Urinary bladder (tissue), 4 donors: ENCODE results near the gene CD2BP2. TPM values are rescaled to one million over a fixed set of nuclear protein-coding genes. Genes with fewer than 3 reads are reported as not detected.

Source experiments
- DNase-seq: peaks from one replicate; pipeline ENCODE4 v3.0.0-alpha.2; 2015; ENCODE audit errors: extremely low spot score
- H3K27ac ChIP-seq: one replicate; pipeline ENCODE4 v1.5.1; 2013; ENCODE audit warnings: low read depth, mild to moderate bottlenecking, moderate library complexity
- H3K36me3 ChIP-seq: one replicate; pipeline ENCODE4 v1.6.1; 2013; ENCODE audit warnings: mild to moderate bottlenecking, moderate library complexity; ENCODE audit not compliant: insufficient read depth
- H3K4me1 ChIP-seq: one replicate; pipeline ENCODE4 v1.6.1; 2013; ENCODE audit warnings: mild to moderate bottlenecking, moderate library complexity; ENCODE audit not compliant: insufficient read depth
- H3K4me3 ChIP-seq: one replicate; pipeline ENCODE4 v1.5.1; 2013; ENCODE audit warnings: low read depth, low read length
- WGBS: extraction: QIAGEN DNeasy Blood & Tissue Kit; methylation state at CpG from one replicate; pipeline ENCODE4 v1.1.7; 2013; 5-methylcytosine and 5-hydroxymethylcytosine counted together
- polyA plus RNA-seq: library from polyadenylated mRNA; stranded (reverse); fragments of 200-250 nt; gene quantifications from one replicate; pipeline ENCODE4 v1.2.3, GENCODE V29; 2013
- total RNA-seq: library from RNA; depleted of rRNA; stranded (reverse); fragments of >200 nt; gene quantifications from one replicate; pipeline ENCODE4 v1.2.3, GENCODE V29; 2014
- donor health status: healthy with polysubstance abuse.
- donor health status: healthy.

The CD2BP2 gene
- total and polyA plus RNA-seq, 2 donors, result 20.0 to 50.2 TPM

DNA sequence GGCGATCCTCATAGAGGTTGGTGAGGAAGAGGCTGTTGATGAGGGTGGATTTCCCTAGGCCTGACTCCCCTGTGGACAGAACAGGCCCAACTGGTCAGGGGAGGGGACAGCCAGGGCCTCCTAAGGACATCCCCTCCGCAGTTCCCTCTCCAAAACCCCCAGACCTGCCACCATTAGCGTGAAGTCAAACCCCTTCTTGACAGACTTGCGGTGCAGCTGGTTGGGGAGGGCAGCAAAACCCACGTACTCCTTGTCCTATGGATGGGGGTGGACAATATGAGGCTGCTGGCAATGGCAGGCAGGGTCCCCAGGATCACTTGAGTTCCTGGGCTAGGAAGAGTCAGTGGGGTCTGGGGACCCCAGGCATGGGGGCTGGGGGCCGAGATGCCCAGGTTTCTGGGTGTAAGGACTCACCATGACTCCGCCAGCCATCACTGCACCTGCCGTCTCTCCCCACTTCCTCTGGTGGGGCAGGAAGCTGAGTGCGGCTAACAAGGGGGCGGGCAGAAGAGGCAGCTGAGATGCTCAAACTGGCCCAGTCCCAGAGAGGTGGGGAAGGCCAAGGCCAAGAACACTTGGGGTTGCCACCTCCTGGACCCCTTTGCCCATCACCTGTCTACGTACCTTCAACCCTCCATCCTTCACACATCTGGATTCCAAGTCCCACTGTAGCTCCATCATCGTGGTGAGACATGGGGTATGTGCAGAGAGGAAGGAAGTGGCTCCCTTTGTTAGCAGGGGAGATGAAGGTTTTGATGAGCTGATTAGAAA is 27.2 kb upstream of the CD2BP2 start, which contains the start of gene SEPTIN1:
TSS of gene SEPTIN1 (minus strand) at position 451 of the 771 bp plus-strand sequence. CDS start at position 432, 19 bp downstream.
- peaks cover 2% of the 10 kb centered on the region for H3K4me1 ChIP-seq
- no peak for DNase-seq
- no peak within 1 kb of the TSS for H3K27ac ChIP-seq
- WGBS, result 65% methylated on average over 12 of the region's 12 CpGs
- no peak within 1 kb of the TSS for H3K4me3 ChIP-seq
- H3K36me3 ChIP-seq, result no peaks in the 10 kb centered on the region

DNA sequence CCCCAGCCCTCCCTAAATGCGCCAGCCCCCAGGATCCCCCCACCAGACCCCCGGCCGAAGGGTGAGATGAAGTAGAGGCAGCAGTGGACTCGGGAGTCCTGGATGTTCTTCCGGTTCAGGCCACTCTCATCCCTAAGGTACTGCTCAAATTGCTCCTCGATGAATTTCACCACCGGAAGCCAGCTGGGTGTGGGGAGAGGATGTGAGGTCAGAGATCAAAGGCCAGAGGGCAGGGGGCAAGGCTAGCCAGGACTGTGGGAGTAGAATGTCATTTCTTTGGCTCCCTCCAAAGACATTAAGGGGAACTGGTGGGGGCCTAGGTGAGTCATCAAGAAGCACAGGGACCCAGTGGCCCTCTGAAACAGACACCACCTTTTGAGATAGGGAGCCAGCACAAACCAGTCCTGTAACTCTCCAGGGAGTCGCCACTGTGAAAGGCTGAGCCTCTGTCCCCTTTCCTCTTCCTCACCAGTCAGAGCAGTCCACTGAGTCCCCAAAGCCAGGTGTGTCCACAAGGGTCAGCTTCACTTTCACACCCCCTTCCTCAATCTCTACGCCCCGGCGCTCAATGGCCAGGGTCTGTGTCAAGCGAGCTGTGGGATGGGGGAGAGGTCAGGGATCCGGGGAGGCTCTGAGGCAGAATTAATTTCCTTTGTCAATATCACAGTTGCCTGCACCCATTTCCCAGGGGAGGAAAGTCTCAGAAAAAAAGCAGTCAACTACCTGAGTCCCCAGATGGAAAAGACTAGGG is 26.4 kb upstream of the CD2BP2 start:
- Histone ChIP-seq H3K4me1 (peaks cover 2% of the 10 kb centered on the region), H3K36me3 (no peaks in the 10 kb centered on the region), H3K27ac (no peak overlapping the region), H3K4me3 (no peak overlapping the region)
- WGBS, result 79% methylated on average over 13 of the region's 13 CpGs
- no peak for DNase-seq

GRCh38 chr16:30380803-30381208 is 25.7 kb upstream of the CD2BP2 start:
- Histone ChIP-seq H3K4me3 (no peak overlapping the region), H3K36me3 (no peaks in the 10 kb centered on the region), H3K4me1 (peaks cover 2% of the 10 kb centered on the region), H3K27ac (no peak overlapping the region)
- no peak for DNase-seq
- 78% methylated on average over 6 of the region's 6 CpGs for WGBS

DNA sequence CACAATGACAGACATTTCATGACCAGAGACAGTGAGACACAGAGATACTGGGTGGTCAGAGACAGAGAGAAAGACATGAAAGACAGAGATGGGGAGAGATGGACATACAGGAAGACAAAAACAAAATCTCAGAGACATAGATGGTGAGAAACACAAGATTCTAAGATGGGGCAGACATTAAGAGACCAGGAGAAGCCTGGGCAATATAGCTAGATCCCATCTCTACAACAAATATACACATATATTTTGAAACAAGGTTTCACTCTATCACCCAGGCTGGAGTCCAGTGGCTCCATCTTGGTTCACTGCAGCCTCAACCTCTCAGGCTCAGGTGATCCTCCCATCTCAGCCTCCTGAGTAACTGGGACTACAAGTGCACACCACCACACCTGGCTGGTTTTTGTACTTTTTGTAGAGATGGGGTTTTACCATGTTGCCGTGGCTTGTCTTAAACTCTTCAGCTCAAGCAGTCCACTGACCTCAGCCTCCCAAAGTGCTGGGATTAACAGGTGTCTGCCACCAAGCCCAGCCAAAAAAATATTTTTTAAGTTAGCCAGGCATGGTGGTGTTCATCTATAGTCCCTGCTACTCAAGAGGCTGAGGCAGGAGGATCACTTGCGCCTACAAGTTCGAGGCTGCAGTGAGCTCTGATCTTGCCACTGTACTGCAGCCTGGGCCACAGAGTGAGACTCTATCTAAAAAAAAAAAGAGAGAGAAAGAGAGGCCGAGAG is 25.1 kb upstream of the CD2BP2 start:
- H3K27ac ChIP-seq, result no peak overlapping the region
- peaks cover 2% of the 10 kb centered on the region for H3K4me1 ChIP-seq
- no peak for DNase-seq
- no peak overlapping the region for H3K4me3 ChIP-seq
- no peaks in the 10 kb centered on the region for H3K36me3 ChIP-seq
- WGBS, result 86% methylated on average over 4 of the region's 4 CpGs

DNA sequence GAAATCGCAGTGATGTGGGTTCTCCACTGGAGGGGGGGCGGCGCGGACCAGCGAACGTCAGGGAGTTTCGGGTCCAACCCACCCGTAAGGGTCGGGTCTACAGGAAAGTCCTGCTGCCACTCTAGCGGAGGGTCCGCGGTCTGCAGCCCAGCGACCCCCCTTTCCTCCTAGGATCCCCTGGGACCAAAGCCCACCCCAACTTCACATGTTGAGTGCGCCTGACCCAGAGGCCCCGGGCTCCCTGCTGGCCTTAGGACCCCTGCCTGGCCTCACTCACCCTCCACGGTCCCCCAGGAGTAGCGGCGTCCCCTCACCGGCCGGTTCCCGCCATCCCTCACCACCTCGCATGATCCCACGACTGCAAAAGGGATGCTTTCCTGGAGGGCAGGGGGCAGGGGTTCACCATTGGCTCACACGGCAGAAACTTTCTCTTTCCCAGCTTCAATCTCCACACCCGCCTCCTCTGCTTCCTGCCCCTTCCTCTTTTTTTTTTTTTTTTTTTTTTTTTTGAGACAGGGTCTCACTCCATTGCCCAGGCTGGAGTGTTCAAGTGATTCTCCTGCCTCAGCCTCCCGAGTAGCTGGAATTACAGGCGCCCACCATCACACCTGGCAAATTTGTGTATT is 24.2 kb upstream of the CD2BP2 start:
- Histone ChIP-seq H3K27ac (peak overlapping the region; percentile 53), H3K4me3 (peak overlapping the region; percentile 51), H3K36me3 (no peaks in the 10 kb centered on the region), H3K4me1 (peaks cover 2% of the 10 kb centered on the region)
- WGBS, result 26% methylated on average over 27 of the region's 27 CpGs
- no peak for DNase-seq

DNA sequence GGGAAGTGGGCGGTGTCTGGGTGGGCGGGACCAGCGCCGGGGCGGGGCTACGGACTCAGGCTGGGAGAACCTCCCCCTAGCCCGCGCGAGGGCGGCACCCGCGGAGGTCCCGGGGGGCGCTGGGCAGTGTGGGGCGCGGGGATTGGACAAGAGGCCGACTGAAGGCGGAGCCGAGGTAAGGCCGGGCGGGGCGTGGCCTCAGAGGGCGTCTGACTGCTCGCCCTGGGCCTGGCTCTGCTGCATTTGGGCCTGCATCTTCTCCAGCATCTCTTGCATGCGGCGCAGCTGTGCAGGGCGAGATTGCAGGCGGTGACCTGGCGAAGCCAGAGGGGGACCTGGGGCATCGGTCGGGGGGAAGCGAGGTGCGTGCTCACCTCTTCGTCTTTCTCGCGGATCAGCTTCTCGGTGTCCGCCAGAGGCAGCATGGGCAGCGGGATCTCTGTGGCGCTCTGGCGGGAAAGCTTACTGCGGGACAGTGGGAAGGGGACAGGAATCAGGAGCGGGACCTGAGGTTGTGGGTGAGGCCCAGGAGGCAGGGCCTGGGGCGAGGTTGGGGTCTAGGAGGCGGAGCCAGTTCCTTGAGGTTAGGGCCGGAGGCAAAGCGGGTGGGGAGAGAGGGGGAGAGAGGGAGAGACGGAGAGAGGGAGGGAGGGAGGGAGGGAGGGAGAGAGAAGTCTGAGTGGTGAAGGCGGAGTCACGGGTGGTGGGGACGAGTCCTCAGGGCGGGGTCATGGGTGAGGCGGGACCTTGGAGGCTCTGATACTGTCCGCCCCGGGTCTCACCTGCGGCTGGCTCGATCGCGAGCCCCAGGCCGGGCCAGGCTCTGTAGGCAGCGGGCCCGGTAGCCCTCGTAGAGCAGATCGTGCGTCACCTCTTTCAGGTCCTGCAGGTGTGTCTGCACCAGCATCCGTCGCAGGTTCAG is 23.4 kb upstream of the CD2BP2 start:
- Histone ChIP-seq H3K27ac (peak overlapping the region; percentile 73), H3K4me3 (peak overlapping the region; percentile 51), H3K36me3 (no peaks in the 10 kb centered on the region), H3K4me1 (peaks cover 2% of the 10 kb centered on the region)
- under 1% methylated on average over 67 of the region's 67 CpGs for WGBS
- peak; percentile 92 for DNase-seq

DNA sequence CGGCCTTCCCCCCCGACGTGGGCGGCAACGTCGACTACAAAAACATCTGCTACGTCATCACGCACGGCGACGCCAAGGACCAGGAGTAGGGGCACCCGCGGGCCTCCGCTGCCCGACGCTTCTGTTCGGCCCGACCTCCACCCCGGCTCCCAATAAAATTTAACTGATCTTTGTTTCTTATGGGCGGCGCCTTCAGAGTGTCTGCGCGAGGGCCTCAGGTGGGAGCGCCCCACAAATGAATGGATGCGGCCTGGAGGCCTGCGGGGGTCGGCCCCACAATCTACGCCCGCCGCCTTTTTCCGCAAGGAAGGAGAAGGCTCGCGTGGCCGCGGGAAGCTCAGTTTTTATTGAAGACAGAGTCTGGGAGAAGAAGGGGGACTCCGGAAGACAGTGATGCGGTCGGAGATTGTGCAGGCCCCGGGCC is 22.7 kb upstream of the CD2BP2 start:
- Histone ChIP-seq H3K27ac (peak overlapping the region; percentile 99), H3K4me1 (peaks cover 2% of the 10 kb centered on the region)
- under 1% methylated on average over 39 of the region's 39 CpGs for WGBS

GRCh38 chr16:30377050-30377811 is 22.1 kb upstream of the CD2BP2 start:
- WGBS, result 37% methylated on average over 29 of the region's 29 CpGs
- DNase-seq, result no peak
- peak overlapping the region; percentile 99 for H3K27ac ChIP-seq

More for the DNA sequence above, 22.7 kb upstream of the CD2BP2 start:
- Histone ChIP-seq H3K4me3 (peak overlapping the region; percentile 51), H3K36me3 (no peaks in the 10 kb centered on the region)
- peak; percentile 78 for DNase-seq

DNA sequence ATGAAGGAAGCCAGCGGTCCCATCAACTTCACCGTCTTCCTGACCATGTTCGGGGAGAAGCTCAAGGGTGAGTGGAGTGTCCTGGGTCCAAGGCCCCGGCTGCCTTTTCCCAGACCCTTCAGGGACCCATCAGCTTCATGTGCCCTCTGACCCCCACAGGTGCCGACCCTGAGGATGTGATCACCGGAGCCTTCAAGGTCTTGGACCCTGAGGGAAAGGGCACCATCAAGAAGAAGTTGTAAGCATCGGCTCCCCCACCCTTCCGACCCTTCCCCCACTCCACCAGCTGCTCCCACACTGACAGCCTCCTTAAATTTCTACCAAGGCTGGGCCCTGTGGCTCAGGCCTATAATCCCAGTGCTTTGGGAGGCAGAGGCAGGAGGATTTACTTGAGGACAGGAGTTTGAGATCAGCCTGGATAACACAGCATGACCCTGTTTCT is 21.4 kb upstream of the CD2BP2 start:
- DNase-seq, result no peak
- H3K4me3 ChIP-seq, result no peak overlapping the region
- H3K27ac ChIP-seq, result no peak overlapping the region
- peaks cover 2% of the 10 kb centered on the region for H3K4me1 ChIP-seq
- WGBS, result 95% methylated on average over 8 of the region's 8 CpGs
- no peaks in the 10 kb centered on the region for H3K36me3 ChIP-seq

More at GRCh38 chr16:30377050-30377811, 22.1 kb upstream of the CD2BP2 start:
- peaks cover 2% of the 10 kb centered on the region for H3K4me1 ChIP-seq
- no peaks in the 10 kb centered on the region for H3K36me3 ChIP-seq
- peak overlapping the region; percentile 51 for H3K4me3 ChIP-seq

DNA sequence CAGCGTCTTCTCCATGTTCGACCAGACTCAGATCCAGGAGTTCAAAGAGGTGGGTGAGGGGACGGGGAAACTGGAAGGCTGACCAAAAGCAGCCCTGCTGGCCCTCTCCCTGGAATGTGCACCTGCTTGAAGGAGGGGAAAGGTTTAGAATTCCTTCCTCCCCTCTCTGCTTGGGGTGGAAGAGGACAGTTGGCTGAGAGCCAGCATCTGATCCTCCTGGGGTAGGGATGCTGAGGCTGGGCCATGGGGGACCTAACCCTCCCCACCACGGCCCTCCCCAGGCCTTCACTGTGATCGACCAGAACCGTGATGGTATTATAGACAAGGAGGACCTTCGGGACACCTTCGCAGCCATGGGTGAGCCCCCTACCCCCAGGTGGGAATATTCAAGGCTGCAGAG is 20.8 kb upstream of the CD2BP2 start:
- WGBS, result 91% methylated on average over 8 of the region's 8 CpGs
- DNase-seq, result no peak
- no peaks in the 10 kb centered on the region for H3K36me3 ChIP-seq
- H3K4me3 ChIP-seq, result no peak overlapping the region
- peaks cover 2% of the 10 kb centered on the region for H3K4me1 ChIP-seq
- no peak overlapping the region for H3K27ac ChIP-seq

- no peak for DNase-seq
- peaks cover 2% of the 10 kb centered on the region for H3K4me1 ChIP-seq
- WGBS, result 86% methylated on average over 6 of the region's 6 CpGs
- no peak within 1 kb of the TSS for H3K27ac ChIP-seq
- H3K36me3 ChIP-seq, result no peaks in the 10 kb centered on the region
- H3K4me3 ChIP-seq, result no peak within 1 kb of the TSS
Observed at GRCh38 chr16:30374538-30374937, 19.4 kb upstream of the CD2BP2 start, which contains the start of gene MYL11. TSS of gene MYL11 (plus strand) at chr16:30374802. CDS start at chr16:30374858, 56 bp downstream.

GRCh38 chr16:30372725-30373124 is 17.6 kb upstream of the CD2BP2 start:
- Histone ChIP-seq H3K36me3 (no peaks in the 10 kb centered on the region), H3K27ac (no peak overlapping the region), H3K4me3 (no peak overlapping the region), H3K4me1 (no peaks in the 10 kb centered on the region)
- 93% methylated on average over 5 of the region's 5 CpGs for WGBS
- no peak for DNase-seq
